Tibial artery (tissue), 4 donors: Measurements from ENCODE around the gene AKIP1.

Experiments used
- DNase-seq, 2 donors: peaks; one replicate each; pipeline ENCODE4 v3.0.0-alpha.2; 2019
- H3K27ac ChIP-seq, 2 donors: fragments of 200-600 bp; sonication (generic) in 1 of 2; 1 replicate in 1 of 2; 2 replicates in 1 of 2; pipeline ENCODE4 v1.5.1; 2018 to 2019; ENCODE audit warnings: mild to moderate bottlenecking in 1 of 2
- H3K27me3 ChIP-seq, 2 donors: fragments of 200-600 bp; sonication (generic) in 1 of 2; one replicate each; pipeline versions ENCODE4 v1.5.1 to v1.6.0; 2016 to 2019
- H3K36me3 ChIP-seq, 3 donors: fragments of 200-600 bp; sonication (generic) in 2 of 3; one replicate each; pipeline ENCODE4 v1.5.1; 2016 to 2019; ENCODE audit warnings: mild to moderate bottlenecking in 2 of 3
- H3K4me1 ChIP-seq, 4 donors: fragments of 200-600 bp; sonication (generic) in 2 of 4; 1 replicate in 3 of 4; 2 replicates in 1 of 4; pipeline ENCODE4 v1.5.1; 2016 to 2019
- H3K4me3 ChIP-seq, 2 donors: fragments of 200-600 bp; sonication (generic) in 1 of 2; 1 replicate in 1 of 2; 2 replicates in 1 of 2; pipeline ENCODE4 v1.5.1; 2018 to 2019; ENCODE audit warnings: mild to moderate bottlenecking in 2 of 2
- H3K9me3 ChIP-seq, 3 donors: fragments of 200-600 bp; sonication (generic) in 1 of 3; one replicate each; pipeline ENCODE4 v1.5.1; 2016 to 2019
- CTCF ChIP-seq, 2 experiments: fragments of 200-600 bp in 1 of 2; fragments of 450-650 bp in 1 of 2; IDR thresholded peaks; one replicate each; pipeline ENCODE4 v1.5.1; 2017 to 2019; ENCODE audit warnings: antibody characterized with exemption in 2 of 2, mild to moderate bottlenecking in 1 of 2, moderate library complexity in 1 of 2
- intact Hi-C: fragments of 100-400 bp; cut with DNase I; formaldehyde crosslinking; loops from one replicate; pipeline ENCODE4 v1.15.0; 2023; ENCODE audit warnings: low total_unique reads

The AKIP1 gene

GRCh38 chr11:8937659-8938058 lies 26.7 kb downstream of the AKIP1 start:
- intact Hi-C loops = no loop called here
- Histone ChIP-seq H3K27me3 (no peaks in the 10 kb centered on the region), H3K36me3 (no peaks in the 10 kb centered on the region), H3K27ac (no peak overlapping the region), H3K4me1 (no peaks in the 10 kb centered on the region), H3K4me3 (no peak overlapping the region), H3K9me3 (no peaks in the 10 kb centered on the region)
- no peak for DNase-seq
- no peak for TF ChIP-seq CTCF (IDR thresholded peaks at IDR 0.05)

- Histone ChIP-seq H3K4me3 (no peak overlapping the region), H3K27me3 (no peaks in the 10 kb centered on the region), H3K36me3 (no peaks in the 10 kb centered on the region), H3K27ac (no peak overlapping the region), H3K9me3 (no peaks in the 10 kb centered on the region), H3K4me1 (no peaks in the 10 kb centered on the region)
- TF ChIP-seq CTCF (IDR thresholded peaks at IDR 0.05) = no peak
- intact Hi-C loops = no loop called here
- no peak for DNase-seq
Observed at GRCh38 chr11:8941341-8942103, 30.5 kb downstream of the AKIP1 start.

GRCh38 chr11:8942518-8943066 lies 31.6 kb downstream of the AKIP1 start, which contains the start of gene ASCL3:
TSS of gene ASCL3 (minus strand) at chr11:8943016. CDS start at chr11:8938161, 4,855 bp downstream.
- no peaks in the 10 kb centered on the region for H3K9me3 ChIP-seq
- intact Hi-C loops = no loop called here
- TF ChIP-seq CTCF (IDR thresholded peaks at IDR 0.05) = no peak
- peaks cover 5 to 7% (median 6%) of the 10 kb centered on the region in 3 donors for H3K36me3 ChIP-seq
- H3K4me1 ChIP-seq = no peaks in the 10 kb centered on the region
- no peak within 1 kb of the TSS for H3K27ac ChIP-seq
- no peak for DNase-seq
- H3K27me3 ChIP-seq = no peaks in the 10 kb centered on the region
- no peak within 1 kb of the TSS for H3K4me3 ChIP-seq

GRCh38 chr11:8947230-8947943 lies 36.4 kb downstream of the AKIP1 start:
- no peaks in the 10 kb centered on the region for H3K4me1 ChIP-seq
- H3K27ac ChIP-seq = no peak overlapping the region
- intact Hi-C loops = no loop called here
- no peak overlapping the region for H3K4me3 ChIP-seq
- no peak for DNase-seq
- peaks cover 24 to 46% (median 43%) of the 10 kb centered on the region in 3 donors for H3K36me3 ChIP-seq
- no peaks in the 10 kb centered on the region for H3K27me3 ChIP-seq
- no peaks in the 10 kb centered on the region for H3K9me3 ChIP-seq
- TF ChIP-seq CTCF (IDR thresholded peaks at IDR 0.05) = no peak

- Histone ChIP-seq H3K4me3 (no peak overlapping the region), H3K27ac (no peak overlapping the region), H3K36me3 (peaks cover 36 to 60% (median 58%) of the 10 kb centered on the region in 3 donors), H3K4me1 (no peaks in the 10 kb centered on the region), H3K9me3 (no peaks in the 10 kb centered on the region), H3K27me3 (no peaks in the 10 kb centered on the region)
- no peak for DNase-seq
- TF ChIP-seq CTCF (IDR thresholded peaks at IDR 0.05) = no peak
- intact Hi-C loops = no loop called here
Observed at GRCh38 chr11:8948886-8949285, 37.9 kb downstream of the AKIP1 start.
